Skeletal muscle cell (primary cell): ENCODE measurements around the gene ADAMTS14.

Source experiments
- DNase-seq: peaks from one replicate; pipeline ENCODE4 v3.0.0-alpha.2; 2010; ENCODE audit warnings: low read depth
- H3K4me3 ChIP-seq: 2 replicates; pipeline ENCODE4 v1.5.1; 2011; ENCODE audit warnings: low read depth, mild to moderate bottlenecking, control low read depth, low read length, moderate library complexity

Gene ADAMTS14

GRCh38 chr10:70673929-70674559 lies 1.7 kb downstream of the ADAMTS14 start:
- no peak for DNase-seq
- no peak overlapping the region for H3K4me3 ChIP-seq

- no peak for DNase-seq
- no peak overlapping the region for H3K4me3 ChIP-seq
These were observed 2.5 kb downstream of the ADAMTS14 start for GRCh38 chr10:70674560-70675495.

GRCh38 chr10:70675496-70676161 lies 3.3 kb downstream of the ADAMTS14 start:
- no peak overlapping the region for H3K4me3 ChIP-seq
- no peak for DNase-seq

- DNase-seq: no peak
- no peak overlapping the region for H3K4me3 ChIP-seq
These were observed 4.2 kb downstream of the ADAMTS14 start for GRCh38 chr10:70676511-70676910.

- H3K4me3 ChIP-seq: no peak overlapping the region
These were observed 4.7 kb downstream of the ADAMTS14 start for GRCh38 chr10:70677016-70677415.

GRCh38 chr10:70677620-70678249 lies 5.4 kb downstream of the ADAMTS14 start:
- H3K4me3 ChIP-seq: no peak overlapping the region
- DNase-seq: no peak

More at GRCh38 chr10:70677016-70677415, 4.7 kb downstream of the ADAMTS14 start:
- DNase-seq: no peak

GRCh38 chr10:70678250-70678635 lies 5.9 kb downstream of the ADAMTS14 start:
- DNase-seq: no peak
- H3K4me3 ChIP-seq: no peak overlapping the region

- H3K4me3 ChIP-seq: no peak overlapping the region
- DNase-seq: no peak
These were observed 6.6 kb downstream of the ADAMTS14 start for GRCh38 chr10:70678757-70679489.

GRCh38 chr10:70679498-70679897 lies 7.2 kb downstream of the ADAMTS14 start:
- no peak overlapping the region for H3K4me3 ChIP-seq
- DNase-seq: peak; percentile 56

GRCh38 chr10:70680899-70681730 lies 8.8 kb downstream of the ADAMTS14 start:
- no peak overlapping the region for H3K4me3 ChIP-seq
- no peak for DNase-seq

GRCh38 chr10:70681731-70682005 lies 9.4 kb downstream of the ADAMTS14 start:
- DNase-seq: no peak
- no peak overlapping the region for H3K4me3 ChIP-seq

GRCh38 chr10:70682920-70683600 lies 10.8 kb downstream of the ADAMTS14 start:
- H3K4me3 ChIP-seq: no peak overlapping the region
- no peak for DNase-seq

- no peak for DNase-seq
- no peak overlapping the region for H3K4me3 ChIP-seq
These were observed 11.3 kb downstream of the ADAMTS14 start for GRCh38 chr10:70683601-70683934.

GRCh38 chr10:70683940-70684339 lies 11.6 kb downstream of the ADAMTS14 start:
- no peak overlapping the region for H3K4me3 ChIP-seq
- no peak for DNase-seq

- H3K4me3 ChIP-seq: no peak overlapping the region
- DNase-seq: no peak
These were observed 12.1 kb downstream of the ADAMTS14 start for GRCh38 chr10:70684374-70684773.

GRCh38 chr10:70684839-70685454 lies 12.6 kb downstream of the ADAMTS14 start:
- no peak for DNase-seq
- H3K4me3 ChIP-seq: no peak overlapping the region

GRCh38 chr10:70685455-70685911 lies 13.2 kb downstream of the ADAMTS14 start:
- H3K4me3 ChIP-seq: no peak overlapping the region
- DNase-seq: no peak

- H3K4me3 ChIP-seq: no peak overlapping the region
- DNase-seq: no peak
These were observed 16.5 kb downstream of the ADAMTS14 start for GRCh38 chr10:70688828-70689227.
